Mesenteric fat pad (tissue), 1 donor: ENCODE results near the gene AP1B1. TPM values are rescaled to one million over a fixed set of nuclear protein-coding genes. Genes with fewer than 3 reads are reported as not detected.
"Not testable (repeated sequence)": the region's sequence is repeated elsewhere in the genome, so short reads cannot be mapped to it uniquely, and the experiment has no call there.

Experiments
- DNase-seq: peaks from one replicate; pipeline ENCODE4 v3.0.0-alpha.2; 2020; ENCODE audit warnings: low spot score
- long read RNA-seq: library from polyadenylated mRNA; unstranded; transcript quantifications from one replicate; pipeline ENCODE4 v2.0.0, GENCODE V29; 2020
- total RNA-seq: library from RNA; stranded (reverse); fragmentation: NEBNext Ultra II Directional; extraction: Animal tissue kit (Norgen Biotek cat#: 25700); gene quantifications from one replicate; pipeline ENCODE4 v1.2.1, GENCODE V29; 2021
- donor health status: DM: yes; HTN: yes; CAD: no.

AP1B1 gene
- 89.3 TPM for total RNA-seq
- long read RNA-seq, full-length matches to known transcripts, result 2 of 74 reads
- long read RNA-seq, partial matches to known transcripts, result 60 of 74 reads
- long read RNA-seq, other reads (novel, unspliced or antisense), result 12 of 74 reads

- DNase-seq, result peak; percentile 98
These were observed at the start of gene AP1B1 for GRCh38 chr22:29387921-29388758. AP1B1 (minus strand) TSS chr22:29388570; CDS start chr22:29367243, 21,327 bp downstream.

DNA sequence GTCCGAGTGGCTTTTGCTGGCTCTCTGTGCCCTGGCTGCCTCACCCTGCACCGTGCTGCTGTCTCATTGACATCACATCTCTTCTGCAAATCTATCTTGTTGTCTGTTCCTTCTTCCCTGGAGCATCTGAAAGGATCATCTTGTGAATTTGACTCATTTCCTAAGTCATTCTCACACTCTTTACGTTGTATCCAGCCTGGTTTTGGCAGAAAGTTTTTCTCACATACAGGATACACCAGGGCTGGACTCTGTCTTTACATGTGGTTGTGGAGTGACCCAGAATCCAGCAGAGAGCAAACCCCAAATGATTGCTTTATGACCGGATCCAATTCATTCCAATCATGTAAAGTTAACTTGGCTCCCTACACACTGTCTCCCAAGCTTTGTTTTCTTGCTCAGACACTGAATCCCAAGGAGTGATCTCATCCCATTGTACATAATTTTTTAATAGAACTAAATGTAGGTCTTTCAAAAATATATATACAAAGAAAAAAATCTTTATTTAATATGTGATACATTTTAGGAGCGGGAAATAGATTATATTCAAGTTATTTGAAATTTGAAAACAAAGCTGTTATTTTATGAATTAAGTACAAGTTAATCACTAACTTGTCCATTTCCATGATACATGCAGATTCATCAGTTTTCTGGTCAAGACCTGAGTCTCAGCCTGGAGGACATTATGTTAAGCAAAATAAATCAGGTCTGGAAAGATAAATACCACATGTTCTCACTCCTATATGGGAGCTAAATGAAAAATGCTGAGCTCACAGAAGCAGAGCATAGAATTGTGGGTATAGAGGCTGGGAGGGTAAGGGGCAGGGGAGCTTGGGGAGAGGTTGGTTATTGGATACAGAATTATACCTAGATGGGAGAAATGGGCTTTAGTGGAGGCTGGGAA lies 47.1 kb upstream of the AP1B1 start:
- no peak for DNase-seq

- peak; percentile 26 for DNase-seq
These were observed 45.9 kb upstream of the AP1B1 start for GRCh38 chr22:29434288-29434687.

DNA sequence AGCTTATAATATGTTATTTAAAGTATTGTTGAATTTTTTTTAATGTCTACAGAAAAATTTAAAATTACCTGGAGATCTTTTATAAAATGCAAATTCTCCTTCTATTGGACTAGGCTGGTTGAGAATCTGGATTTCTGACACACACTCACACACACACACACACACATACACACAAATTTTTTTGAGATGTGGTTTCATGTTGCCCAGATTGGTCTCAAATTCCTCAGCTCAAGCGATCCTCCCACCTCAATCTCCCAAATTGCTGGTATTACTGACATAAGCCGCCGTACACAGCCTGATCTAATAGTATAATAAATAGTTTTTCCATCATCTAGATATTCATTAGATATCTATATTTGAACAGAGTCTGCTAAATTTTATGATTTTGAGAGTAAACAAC lies 45.5 kb upstream of the AP1B1 start:
- DNase-seq, result no peak

GRCh38 chr22:29431986-29432385 lies 43.6 kb upstream of the AP1B1 start:
- DNase-seq, result no peak

GRCh38 chr22:29427176-29427760 lies 38.9 kb upstream of the AP1B1 start:
- DNase-seq, result no peak

DNA sequence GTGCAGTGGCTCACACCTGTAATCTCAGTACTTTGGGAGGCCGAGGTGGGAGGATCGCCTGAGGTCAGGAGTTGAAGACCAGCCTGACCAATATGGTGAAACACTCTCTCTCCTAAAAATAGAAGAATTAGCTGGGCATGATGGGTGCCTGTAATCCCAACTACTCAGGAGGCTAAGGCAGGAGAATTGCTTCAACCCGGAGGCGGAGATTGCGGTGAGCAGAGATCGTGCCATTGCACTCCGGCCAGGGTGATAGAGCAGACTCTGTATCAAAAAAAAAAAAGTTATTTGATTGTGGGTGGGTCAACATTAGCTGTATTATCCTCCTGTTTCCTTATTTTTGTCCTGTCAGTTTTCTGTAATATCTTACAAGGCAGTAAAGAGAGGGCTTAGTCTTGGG lies 38.1 kb upstream of the AP1B1 start:
- DNase-seq, result no peak

DNA sequence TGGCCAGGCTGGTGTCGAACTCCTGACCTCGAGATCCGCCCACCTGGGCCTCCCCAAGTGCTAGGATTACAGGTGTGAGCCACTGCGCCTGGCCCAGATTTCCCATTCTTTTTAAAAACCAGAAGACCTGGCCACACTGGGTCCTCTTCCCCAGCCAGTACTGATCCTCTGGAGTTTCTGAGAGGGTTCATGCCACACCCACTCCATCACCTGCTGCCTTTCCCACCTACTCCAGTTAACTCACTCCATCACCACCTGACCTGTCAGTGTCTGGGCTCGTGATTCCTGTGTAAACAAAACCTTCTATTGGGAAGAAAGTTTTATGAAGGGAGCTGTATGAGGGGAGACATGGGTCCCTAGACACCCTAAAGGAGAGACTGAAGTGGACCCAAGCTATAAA lies 30.3 kb upstream of the AP1B1 start:
- not testable (repeated sequence) for DNase-seq

- peak; percentile 62 for DNase-seq
These were observed 26.7 kb upstream of the AP1B1 start for GRCh38 chr22:29414951-29415591.

GRCh38 chr22:29412772-29413171 lies 24.4 kb upstream of the AP1B1 start:
- peak; percentile 37 for DNase-seq

- DNase-seq, result not testable (repeated sequence)
These were observed 23.3 kb upstream of the AP1B1 start for GRCh38 chr22:29411569-29412211.

- DNase-seq, result no peak
These were observed 20.6 kb upstream of the AP1B1 start for GRCh38 chr22:29408940-29409339.

GRCh38 chr22:29401538-29401937 lies 13.2 kb upstream of the AP1B1 start:
- DNase-seq, result peak; percentile 18

DNA sequence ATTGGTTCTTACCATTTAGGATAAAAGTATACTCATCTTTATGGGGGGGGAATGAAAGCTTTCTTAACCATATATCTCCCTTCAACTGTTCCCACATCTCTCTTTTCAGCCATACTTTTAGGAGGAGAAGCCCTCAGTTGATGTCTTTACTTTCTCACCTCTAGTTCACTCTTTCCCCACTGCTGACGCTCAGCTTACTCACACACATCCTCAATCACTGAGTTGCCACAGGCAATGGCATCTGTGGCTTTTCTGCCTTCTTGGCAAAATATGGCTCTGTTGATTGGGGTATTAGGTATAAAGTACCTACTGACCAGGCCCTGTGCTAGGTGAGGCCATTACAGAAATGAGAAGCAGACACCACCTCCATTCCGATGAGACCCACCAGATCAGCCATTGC lies 12.2 kb upstream of the AP1B1 start:
- DNase-seq, result no peak

DNA sequence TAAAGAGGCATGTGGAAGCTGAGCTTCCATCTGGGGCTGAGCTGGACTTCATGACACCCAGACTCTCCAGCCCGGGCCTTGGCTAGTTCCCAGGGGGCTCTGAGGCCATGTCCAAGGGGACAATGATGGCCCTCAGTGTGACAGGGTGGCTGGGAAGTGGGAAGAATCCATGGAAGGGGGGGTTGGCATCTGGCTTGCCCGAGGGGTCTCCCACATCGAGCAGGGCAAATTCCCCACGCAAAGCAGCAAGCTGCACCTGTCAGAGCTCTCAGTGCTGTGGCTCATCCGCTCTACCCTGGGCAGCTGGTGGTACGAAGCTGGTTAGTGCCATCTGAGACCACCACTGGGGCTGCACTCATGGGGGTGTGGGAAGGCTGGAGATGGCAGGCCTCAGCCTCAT lies 9.4 kb upstream of the AP1B1 start:
- peak; percentile 67 for DNase-seq

DNA sequence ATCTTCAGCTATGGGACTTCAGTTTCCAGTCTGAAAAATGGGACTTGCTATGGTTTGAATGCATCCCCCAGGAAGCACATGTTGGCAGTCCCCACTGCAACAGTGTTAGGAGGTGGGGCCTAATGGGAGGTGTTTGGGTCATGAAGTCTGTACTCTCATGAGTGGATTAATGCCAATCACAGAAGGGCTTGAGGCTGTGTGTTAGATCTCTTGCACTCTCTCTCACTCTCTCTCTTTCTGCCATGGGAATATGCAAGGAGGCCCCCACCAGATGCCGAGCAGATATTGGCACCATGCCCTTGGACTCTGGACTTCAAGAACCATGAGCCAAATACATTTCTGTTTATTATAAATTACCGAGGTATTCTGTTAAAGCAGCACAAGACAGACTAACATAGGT lies 7.8 kb upstream of the AP1B1 start:
- peak; percentile 28 for DNase-seq

DNA sequence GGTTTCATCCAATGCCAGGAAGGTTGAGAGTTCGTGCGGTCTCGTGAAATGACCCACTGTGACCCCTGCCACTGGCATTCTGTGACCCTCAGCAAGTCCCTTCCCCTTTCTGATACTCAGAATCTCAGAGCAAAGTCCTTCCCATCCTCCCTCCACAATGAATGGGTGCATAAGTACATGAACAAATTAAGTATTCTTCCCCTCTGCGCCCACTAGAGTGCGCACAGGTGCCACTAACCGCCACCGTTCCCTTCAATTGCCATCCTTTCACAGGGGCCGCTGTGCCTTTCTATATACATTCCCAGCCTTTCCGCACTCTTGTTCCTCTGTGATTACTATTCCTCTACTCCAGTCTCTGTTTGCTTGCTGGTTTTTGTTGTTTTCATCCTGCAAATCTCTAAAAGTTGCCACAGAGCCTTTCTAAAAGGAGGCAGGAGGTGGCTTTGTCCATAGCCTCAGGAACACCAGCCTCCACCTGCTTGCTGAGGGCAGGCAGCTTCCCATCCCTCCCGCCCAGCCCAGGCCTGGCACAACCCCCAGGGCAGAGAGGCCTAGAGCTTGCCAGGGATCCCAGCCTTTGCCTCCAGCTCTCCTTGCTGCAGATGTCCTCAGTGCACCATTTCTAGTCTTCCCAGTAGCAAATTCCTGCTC lies 6.7 kb upstream of the AP1B1 start:
- DNase-seq, result peak; percentile 83

DNA sequence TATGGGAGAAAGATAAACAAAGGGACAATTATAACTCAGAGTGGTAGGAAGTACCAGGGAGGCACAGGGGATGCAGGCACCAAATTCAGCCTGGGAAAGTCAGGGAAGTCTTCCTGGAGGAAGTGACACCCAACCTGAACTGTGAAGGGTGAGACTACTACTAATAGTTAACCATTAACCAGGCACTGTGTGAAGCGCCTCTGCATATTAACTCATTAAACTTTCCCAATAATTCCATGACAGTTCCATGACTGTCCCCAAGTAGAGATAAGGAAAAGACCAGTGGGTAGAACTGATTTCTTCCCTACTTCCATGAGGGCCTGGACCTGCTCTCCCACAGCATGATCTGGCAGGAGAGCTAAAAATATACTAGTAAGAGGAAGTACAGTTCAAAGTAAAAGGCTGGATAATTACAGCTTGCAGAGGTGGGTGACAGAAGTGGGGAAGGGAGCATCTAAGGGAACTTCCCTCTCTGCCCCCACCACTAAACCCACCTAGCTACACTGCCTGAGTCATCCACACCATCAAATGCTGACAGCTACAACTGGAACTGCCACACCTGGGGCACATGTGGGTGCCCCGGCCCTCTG lies 4.7 kb upstream of the AP1B1 start:
- DNase-seq, result no peak

DNA sequence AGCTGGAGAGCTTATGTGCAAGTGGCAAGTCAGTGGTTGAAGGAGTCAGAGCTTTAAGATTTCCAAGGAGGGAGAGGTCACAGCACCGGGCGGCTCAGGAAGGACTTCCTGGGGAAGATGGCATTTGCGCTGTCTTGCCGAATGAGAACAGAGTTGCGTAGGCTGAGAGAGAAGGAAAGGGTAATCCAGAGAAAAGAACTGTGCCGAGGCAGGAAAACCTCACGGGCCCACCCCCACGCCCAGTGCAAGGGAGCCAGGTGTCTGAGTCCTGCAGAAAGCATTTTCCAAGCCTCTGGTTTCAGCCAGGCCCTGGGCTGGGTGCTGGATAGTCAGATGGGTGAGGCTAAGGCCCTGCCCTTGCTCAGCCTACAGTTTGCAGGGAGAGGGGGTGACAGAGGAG lies 3.2 kb upstream of the AP1B1 start:
- no peak for DNase-seq

DNA sequence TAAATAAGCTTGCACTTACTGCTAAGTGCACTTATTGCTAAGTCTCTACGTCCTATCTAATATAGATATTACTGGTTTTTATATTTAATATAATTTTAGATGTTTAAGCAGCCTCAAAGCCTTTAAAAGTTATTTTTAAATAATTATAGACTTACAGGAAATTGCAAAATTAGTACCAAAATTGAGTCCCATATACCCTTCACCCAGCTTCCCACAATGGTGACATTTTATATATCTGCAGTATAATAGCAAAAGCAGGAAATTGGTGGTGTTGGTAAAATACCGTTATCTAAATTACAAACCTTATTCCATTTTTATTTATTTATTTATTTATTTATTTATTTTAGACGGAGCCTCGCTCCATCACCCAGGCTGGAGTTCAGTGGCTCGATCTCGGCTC lies 1.9 kb upstream of the AP1B1 start:
- DNase-seq, result no peak
